Measurements from ENCODE around the gene OR6C76.
"Not testable (repeated sequence)": the region's sequence is repeated elsewhere in the genome, so short reads cannot be mapped to it uniquely, and the experiment has no call there.

OR6C76 gene

GRCh38 chr12:55425954-55426353 lies at the start of gene OR6C76:
TSS of gene OR6C76 (plus strand) at chr12:55426254. CDS start at chr12:55426254, 0 bp downstream.
- no peak for DNase-seq (ENCODE audit: low read depth)

GRCh38 chr12:55385891-55386290 lies 40.2 kb upstream of the OR6C76 start:
- no peak for DNase-seq (ENCODE audit: low read depth)

- no peak for DNase-seq (ENCODE audit: low read depth)
Measured at GRCh38 chr12:55392032-55392795, 33.8 kb upstream of the OR6C76 start.

- DNase-seq (ENCODE audit: low read depth), result no peak
Measured at GRCh38 chr12:55396326-55396725, 29.7 kb upstream of the OR6C76 start.

- no peak for DNase-seq (ENCODE audit: low read depth)
Measured at GRCh38 chr12:55400229-55400628, 25.8 kb upstream of the OR6C76 start, which contains the start of gene OR6C65. TSS of gene OR6C65 (plus strand) at chr12:55400529. CDS start at chr12:55400529, 0 bp downstream.

- no peak for DNase-seq (ENCODE audit: low read depth)
Measured at GRCh38 chr12:55407866-55408265, 18.2 kb upstream of the OR6C76 start.

- not testable (repeated sequence) for DNase-seq (ENCODE audit: low read depth)
Measured at GRCh38 chr12:55409133-55409532, 16.9 kb upstream of the OR6C76 start.

- DNase-seq (ENCODE audit: low read depth), result not testable (repeated sequence)
Measured at GRCh38 chr12:55412138-55412537, 13.9 kb upstream of the OR6C76 start.

GRCh38 chr12:55413498-55414388 lies 12.3 kb upstream of the OR6C76 start:
- DNase-seq (ENCODE audit: low read depth), result not testable (repeated sequence)

GRCh38 chr12:55414396-55414823 lies 11.6 kb upstream of the OR6C76 start:
- not testable (repeated sequence) for DNase-seq (ENCODE audit: low read depth)

- DNase-seq (ENCODE audit: low read depth), result not testable (repeated sequence)
Measured at GRCh38 chr12:55414889-55415288, 11.2 kb upstream of the OR6C76 start.

GRCh38 chr12:55416961-55417360 lies 9.1 kb upstream of the OR6C76 start:
- DNase-seq (ENCODE audit: low read depth), result no peak

GRCh38 chr12:55420307-55420962 lies 5.6 kb upstream of the OR6C76 start:
- DNase-seq (ENCODE audit: low read depth), result no peak

GRCh38 chr12:55428331-55429243 lies 2.5 kb downstream of the OR6C76 start:
- DNase-seq (ENCODE audit: low read depth), result no peak

- DNase-seq (ENCODE audit: low read depth), result not testable (repeated sequence)
Measured at GRCh38 chr12:55441233-55441632, 15.2 kb downstream of the OR6C76 start.

- no peak for DNase-seq (ENCODE audit: low read depth)
Measured at GRCh38 chr12:55443776-55444175, 17.7 kb downstream of the OR6C76 start, which contains the start of gene OR6C2. TSS of gene OR6C2 (plus strand) at chr12:55444076. CDS start at chr12:55452214, 8,138 bp downstream.

GRCh38 chr12:55445357-55445756 lies 19.3 kb downstream of the OR6C76 start:
- no peak for DNase-seq (ENCODE audit: low read depth)

GRCh38 chr12:55446326-55446725 lies 20.3 kb downstream of the OR6C76 start:
- DNase-seq (ENCODE audit: low read depth), result no peak

GRCh38 chr12:55448825-55449224 lies 22.8 kb downstream of the OR6C76 start:
- DNase-seq (ENCODE audit: low read depth), result no peak

- not testable (repeated sequence) for DNase-seq (ENCODE audit: low read depth)
Measured at GRCh38 chr12:55464926-55465325, 38.9 kb downstream of the OR6C76 start.

GRCh38 chr12:55467836-55468235 lies 41.8 kb downstream of the OR6C76 start:
- DNase-seq (ENCODE audit: low read depth), result no peak
